ENCODE results near the gene DENND5B.
"Not testable (repeated sequence)": the region's sequence is repeated elsewhere in the genome, so short reads cannot be mapped to it uniquely, and the experiment has no call there.

The DENND5B gene

GRCh38 chr12:31590642-31591379, at the start of gene DENND5B:
TSS of gene DENND5B (minus strand) at chr12:31591136. CDS start at chr12:31590832, 304 bp downstream.
- no peak for DNase-seq (ENCODE audit: low read depth)

GRCh38 chr12:31634620-31635019, 43.7 kb upstream of the DENND5B start:
- DNase-seq (ENCODE audit: low read depth), result no peak

GRCh38 chr12:31633464-31633863, 42.5 kb upstream of the DENND5B start:
- no peak for DNase-seq (ENCODE audit: low read depth)

GRCh38 chr12:31631809-31632208, 40.9 kb upstream of the DENND5B start:
- no peak for DNase-seq (ENCODE audit: low read depth)

- DNase-seq (ENCODE audit: low read depth), result no peak
These were observed 40.2 kb upstream of the DENND5B start for GRCh38 chr12:31631023-31631724.

- DNase-seq (ENCODE audit: low read depth), result no peak
These were observed 39.1 kb upstream of the DENND5B start for GRCh38 chr12:31629756-31630732.

GRCh38 chr12:31627456-31628054, 36.6 kb upstream of the DENND5B start:
- no peak for DNase-seq (ENCODE audit: low read depth)

GRCh38 chr12:31626270-31626995, 35.5 kb upstream of the DENND5B start:
- DNase-seq (ENCODE audit: low read depth), result no peak

- DNase-seq (ENCODE audit: low read depth), result no peak
These were observed 31.1 kb upstream of the DENND5B start for GRCh38 chr12:31622038-31622437.

GRCh38 chr12:31620311-31620710, 29.4 kb upstream of the DENND5B start:
- DNase-seq (ENCODE audit: low read depth), result no peak

- DNase-seq (ENCODE audit: low read depth), result no peak
These were observed 27.5 kb upstream of the DENND5B start for GRCh38 chr12:31618228-31619025.

- DNase-seq (ENCODE audit: low read depth), result no peak
These were observed 21.9 kb upstream of the DENND5B start for GRCh38 chr12:31612819-31613218.

- not testable (repeated sequence) for DNase-seq (ENCODE audit: low read depth)
These were observed 17.4 kb upstream of the DENND5B start for GRCh38 chr12:31608299-31608698.

GRCh38 chr12:31605531-31605930, 14.6 kb upstream of the DENND5B start:
- no peak for DNase-seq (ENCODE audit: low read depth)

GRCh38 chr12:31603546-31604009, 12.6 kb upstream of the DENND5B start:
- no peak for DNase-seq (ENCODE audit: low read depth)

GRCh38 chr12:31600750-31601149, 9.8 kb upstream of the DENND5B start:
- no peak for DNase-seq (ENCODE audit: low read depth)

GRCh38 chr12:31600252-31600651, 9.3 kb upstream of the DENND5B start:
- no peak for DNase-seq (ENCODE audit: low read depth)

GRCh38 chr12:31599053-31599452, 8.1 kb upstream of the DENND5B start:
- no peak for DNase-seq (ENCODE audit: low read depth)

- DNase-seq (ENCODE audit: low read depth), result no peak
These were observed 6.1 kb upstream of the DENND5B start for GRCh38 chr12:31597066-31597465.

GRCh38 chr12:31594681-31595080, 3.7 kb upstream of the DENND5B start:
- no peak for DNase-seq (ENCODE audit: low read depth)

Measured in HS-27A (cell line).